HG03460 (cell line): ENCODE data around the gene ITPR1.

Experiments
- ATAC-seq: cut with Tn5 transposase; IDR thresholded peaks from one replicate; pipeline ENCODE4 v1.9.1; 2021; ENCODE audit not compliant: unreplicated experiment

The ITPR1 gene

GRCh38 chr3:4736284-4736861 lies 243.2 kb downstream of the ITPR1 start:
- ATAC-seq = no peak

- ATAC-seq = peak; percentile 63
These were observed 245.7 kb downstream of the ITPR1 start for GRCh38 chr3:4738737-4739274.

GRCh38 chr3:4739289-4740236 lies 246.4 kb downstream of the ITPR1 start:
- ATAC-seq = no peak

GRCh38 chr3:4740397-4741105 lies 247.4 kb downstream of the ITPR1 start:
- ATAC-seq = no peak

- no peak for ATAC-seq
These were observed 247.9 kb downstream of the ITPR1 start for GRCh38 chr3:4741106-4741403.

- no peak for ATAC-seq
These were observed 248.5 kb downstream of the ITPR1 start for GRCh38 chr3:4741404-4742307.

GRCh38 chr3:4742359-4742758 lies 249.2 kb downstream of the ITPR1 start:
- no peak for ATAC-seq

- ATAC-seq = no peak
These were observed 250.2 kb downstream of the ITPR1 start for GRCh38 chr3:4743371-4743770.

GRCh38 chr3:4744405-4745234 lies 251.5 kb downstream of the ITPR1 start:
- no peak for ATAC-seq

GRCh38 chr3:4745235-4745610 lies 252.1 kb downstream of the ITPR1 start:
- ATAC-seq = no peak

GRCh38 chr3:4746241-4746958 lies 253.3 kb downstream of the ITPR1 start:
- no peak for ATAC-seq

GRCh38 chr3:4748127-4748526 lies 255.0 kb downstream of the ITPR1 start:
- ATAC-seq = no peak

GRCh38 chr3:4748701-4749378 lies 255.7 kb downstream of the ITPR1 start:
- ATAC-seq = no peak

- ATAC-seq = no peak
These were observed 256.4 kb downstream of the ITPR1 start for GRCh38 chr3:4749567-4750002.

- ATAC-seq = no peak
These were observed 257.3 kb downstream of the ITPR1 start for GRCh38 chr3:4750306-4750968.

GRCh38 chr3:4751029-4751501 lies 257.9 kb downstream of the ITPR1 start:
- ATAC-seq = no peak

GRCh38 chr3:4751502-4752101 lies 258.5 kb downstream of the ITPR1 start:
- no peak for ATAC-seq
